GM19099 (cell line): Measurements from ENCODE around the gene ZNF474.

Experiments used
- POLR2A ChIP-seq: IDR thresholded peaks from 3 replicates; pipeline ENCODE4 v1.6.1; 2011; ENCODE audit warnings: low read depth; ENCODE audit not compliant: insufficient read length; ENCODE audit errors: extremely low read depth

The ZNF474 gene

DNA sequence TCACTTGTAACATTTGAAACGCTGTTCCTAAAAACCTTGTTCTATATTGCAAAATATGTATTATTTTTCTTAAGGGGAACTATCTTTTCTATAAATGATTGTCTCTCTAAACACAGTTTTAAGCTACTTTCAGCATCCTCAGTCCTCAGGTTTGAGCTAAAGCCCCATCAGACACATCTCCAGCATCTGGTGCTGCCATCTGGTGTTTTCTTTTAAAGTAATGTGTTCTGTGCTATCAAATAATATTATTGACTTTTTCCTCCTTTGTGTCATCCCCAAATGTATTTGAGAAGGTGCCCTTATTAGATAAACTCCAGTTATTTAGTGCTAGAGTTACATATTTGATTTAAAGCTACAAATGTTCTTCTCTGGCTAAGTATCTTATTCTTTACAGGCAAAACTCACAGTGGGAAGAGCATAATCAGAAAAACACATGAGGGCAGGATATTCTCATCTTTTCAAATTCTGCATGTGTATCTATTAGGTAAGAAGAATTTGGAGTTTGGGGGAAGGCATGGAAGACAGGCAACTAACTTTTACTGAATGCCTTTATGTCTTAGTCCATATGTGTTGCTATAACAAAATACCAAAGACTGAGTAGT, 27.5 kb downstream of the ZNF474 start:
- no peak for TF ChIP-seq POLR2A

DNA sequence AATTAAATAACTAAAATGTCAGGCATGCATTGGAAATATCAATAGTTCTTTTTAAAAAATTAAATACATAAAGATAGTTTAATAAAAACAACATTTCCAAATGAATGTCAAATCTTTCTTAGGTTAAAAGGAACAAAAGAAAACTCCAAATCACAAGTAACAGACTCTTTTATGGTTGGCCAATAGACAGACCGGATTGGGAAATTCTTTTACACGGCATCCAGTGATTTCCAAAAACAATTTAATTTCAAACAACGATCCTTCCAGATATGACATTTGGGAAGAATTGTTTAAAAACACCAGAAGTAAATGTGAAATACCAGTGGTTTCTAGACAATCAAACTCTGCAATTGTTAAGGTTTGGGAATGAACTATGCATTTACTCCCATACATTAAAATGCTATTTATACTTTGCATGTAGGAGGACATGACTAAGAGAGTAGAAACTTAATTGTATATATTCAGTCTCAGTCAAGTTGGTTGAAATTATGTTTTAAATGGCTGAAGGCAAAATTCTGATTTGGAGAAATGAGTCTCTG, 32.8 kb downstream of the ZNF474 start:
- no peak for TF ChIP-seq POLR2A

DNA sequence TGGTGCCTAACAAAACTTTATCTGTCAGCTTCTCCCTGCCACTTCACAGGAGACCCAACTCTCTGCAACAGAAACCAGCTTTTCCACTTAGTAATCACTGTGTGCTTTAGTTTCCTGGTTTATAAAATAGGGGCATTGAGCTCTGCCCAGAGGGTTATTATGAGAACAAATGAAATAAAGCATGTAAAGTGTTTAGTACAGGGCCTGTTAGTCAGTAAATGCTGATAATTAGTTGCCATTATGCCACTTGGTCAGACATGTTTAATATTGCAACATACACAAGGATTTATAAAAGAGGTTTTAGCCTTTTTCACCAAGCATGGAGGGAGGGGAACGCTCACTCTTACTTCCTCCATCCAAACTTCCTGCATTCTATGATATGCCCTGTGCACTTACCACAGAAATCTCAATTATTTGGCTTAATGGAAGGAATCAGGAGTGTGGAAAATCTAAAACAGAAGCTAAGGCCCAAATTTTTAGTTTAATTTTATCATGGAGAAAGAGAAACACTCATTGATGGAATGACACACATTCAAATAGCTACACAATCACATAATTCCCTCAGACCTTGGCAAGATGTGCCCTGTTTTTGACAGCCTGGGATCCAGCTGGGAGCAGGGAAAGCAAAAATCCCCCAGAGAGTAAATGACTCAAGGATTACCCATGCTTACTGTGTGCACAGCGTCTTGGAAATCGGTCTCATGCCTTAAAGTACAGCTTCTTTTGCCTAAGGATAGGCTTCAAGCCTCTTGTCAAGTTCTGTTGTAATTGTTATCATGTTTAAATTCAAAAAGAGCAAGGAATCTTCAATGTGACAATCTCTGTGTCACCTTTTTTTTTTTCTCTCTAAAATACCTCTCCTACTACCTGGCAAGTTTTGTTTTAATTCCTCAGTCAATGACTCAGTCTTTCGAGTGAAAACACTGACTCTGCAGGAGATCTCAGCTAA, 34.0 kb downstream of the ZNF474 start:
- TF ChIP-seq POLR2A = no peak

DNA sequence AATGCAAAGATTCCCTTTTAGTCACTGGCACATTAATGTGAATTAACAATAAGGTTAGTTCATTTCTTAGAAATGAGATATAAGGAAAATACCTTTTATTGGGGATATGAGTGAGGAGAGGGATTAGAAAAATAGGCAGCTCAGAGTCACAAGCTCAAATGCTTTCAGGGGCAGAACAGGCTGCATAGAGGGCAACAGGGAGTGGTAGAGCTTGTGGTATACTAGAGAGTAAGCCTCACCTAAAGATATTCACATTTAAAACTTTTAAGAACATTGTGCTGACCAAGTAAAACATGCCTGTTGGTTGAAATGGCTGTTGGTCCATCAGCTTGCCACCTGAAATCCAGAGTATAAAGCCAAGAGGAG, 34.7 kb downstream of the ZNF474 start:
- TF ChIP-seq POLR2A = no peak

DNA sequence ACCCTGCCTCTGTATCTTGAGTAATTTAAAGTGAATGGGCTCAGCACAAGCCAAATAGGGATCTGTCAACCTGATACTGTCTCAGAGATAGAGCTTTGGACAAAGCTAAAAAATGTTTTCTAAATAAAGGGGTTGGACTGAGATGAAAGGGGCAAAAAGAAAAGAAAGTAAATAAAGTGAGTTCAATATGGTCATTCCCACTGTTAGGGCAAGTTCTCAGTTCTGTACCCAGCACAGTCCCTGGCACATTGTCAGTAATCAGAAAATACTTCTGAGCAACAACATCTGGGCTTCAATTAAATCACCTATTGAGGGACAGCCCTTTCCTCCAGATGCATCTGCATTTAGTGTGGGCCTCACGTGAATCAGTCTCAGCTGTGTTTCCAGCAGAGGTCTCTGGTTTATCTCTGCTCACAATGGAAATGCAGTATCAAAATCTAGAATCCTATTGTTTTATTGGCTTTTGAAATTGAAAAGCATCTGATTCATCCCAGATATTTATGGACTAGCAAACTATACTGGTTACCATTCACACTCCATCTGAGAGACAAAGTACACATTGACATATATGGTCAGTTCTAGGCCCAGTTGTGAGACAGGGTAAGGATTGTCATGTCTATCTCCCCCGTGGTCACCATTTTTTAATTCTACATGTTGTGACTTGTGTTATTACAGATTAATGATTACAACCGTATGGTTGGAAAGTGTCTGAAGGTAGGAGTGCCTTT, 35.6 kb downstream of the ZNF474 start:
- no peak for TF ChIP-seq POLR2A

DNA sequence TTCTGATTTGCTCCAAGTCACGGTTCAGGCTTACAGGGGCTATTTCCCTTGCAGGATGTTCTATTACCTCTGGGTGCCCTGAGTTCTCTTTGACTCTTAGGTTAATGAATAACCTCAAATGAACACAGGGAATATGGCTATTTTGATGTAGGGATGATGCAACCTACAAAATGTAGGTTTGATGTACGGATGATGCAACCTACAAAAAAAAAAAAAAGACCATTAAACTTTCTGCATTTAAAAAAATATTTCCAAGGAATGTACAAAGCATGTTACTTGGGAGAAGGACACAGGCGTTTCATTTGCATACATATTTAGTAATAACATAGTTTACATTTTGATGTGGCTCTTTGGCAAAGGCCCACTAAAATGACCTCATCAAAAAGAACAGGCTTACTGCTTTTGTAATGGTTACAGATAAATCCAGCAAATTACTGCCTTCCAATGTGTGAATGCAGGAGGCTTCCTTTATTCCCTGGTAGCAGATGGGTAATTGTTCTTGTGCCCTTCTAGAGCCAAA, 36.3 kb downstream of the ZNF474 start:
- no peak for TF ChIP-seq POLR2A

DNA sequence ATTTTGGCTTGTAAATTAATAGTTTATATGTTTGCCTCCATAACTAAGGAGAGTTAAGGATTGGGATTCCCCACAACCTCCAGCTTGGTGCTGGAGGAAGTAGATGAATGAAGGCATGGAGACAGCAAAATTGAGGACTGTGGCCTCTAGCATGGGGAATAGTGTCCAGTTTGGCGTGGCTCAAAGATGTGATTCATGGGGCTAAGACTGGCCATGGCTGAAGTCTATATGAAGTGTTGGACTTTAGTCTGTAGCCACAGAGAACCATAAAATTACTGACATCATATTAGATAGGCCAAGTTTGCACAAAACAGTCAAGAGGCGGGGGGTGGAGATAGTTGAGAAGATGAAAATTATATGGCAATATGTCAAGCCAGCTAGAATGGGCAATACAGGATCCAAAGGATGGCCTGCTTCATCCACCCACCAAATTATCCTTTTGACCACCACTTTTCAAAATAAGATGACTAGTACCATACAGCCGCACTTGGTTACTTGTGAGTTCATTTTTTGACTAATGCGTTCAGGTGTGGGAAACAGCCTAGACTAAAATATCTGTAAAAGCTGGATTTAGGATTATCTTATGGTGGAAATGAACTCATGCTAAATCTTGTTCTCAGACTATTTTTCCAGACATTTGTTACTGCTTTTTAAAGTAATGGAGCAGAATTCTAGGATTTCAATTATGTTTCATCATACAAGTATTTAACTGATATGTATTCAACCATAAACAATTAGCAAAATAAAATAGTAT, 40.2 kb downstream of the ZNF474 start:
- TF ChIP-seq POLR2A = no peak

DNA sequence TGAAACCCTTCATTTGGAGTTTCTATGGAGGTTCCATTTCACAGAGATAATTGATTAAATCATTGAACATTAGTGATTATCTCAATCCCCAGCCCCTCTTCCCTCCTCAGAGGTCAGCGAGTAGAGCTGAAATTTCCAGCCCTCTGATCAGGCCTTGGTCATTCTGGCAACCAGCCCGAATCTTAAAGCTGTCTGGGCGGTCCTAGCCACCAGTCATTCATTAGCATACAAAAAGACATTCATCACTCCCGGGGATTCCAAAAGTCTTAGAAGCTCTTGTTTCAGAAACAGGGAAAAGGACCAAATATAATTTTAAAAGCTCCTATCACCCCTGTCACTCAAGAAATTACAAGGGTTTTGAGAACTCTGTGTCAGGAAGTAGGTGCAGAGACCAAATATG, 41.3 kb downstream of the ZNF474 start:
- TF ChIP-seq POLR2A = no peak

DNA sequence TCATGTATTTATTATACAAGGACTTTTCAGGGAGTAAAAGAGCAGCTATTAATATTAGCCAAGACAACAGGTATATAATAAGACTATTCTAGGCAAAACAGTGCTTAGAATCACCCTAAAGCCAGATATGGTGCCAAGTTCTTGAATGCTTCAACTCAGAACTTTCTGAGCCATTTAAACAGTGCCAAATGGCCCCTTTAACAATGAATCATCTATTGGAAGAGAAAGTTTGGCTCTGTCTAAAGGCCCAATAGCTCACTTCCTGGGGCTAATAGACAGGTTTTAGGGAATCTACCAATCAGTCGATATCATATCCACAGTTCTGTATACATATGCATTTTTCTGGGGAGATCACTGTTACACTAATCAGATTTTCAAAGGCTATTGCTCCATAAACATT, 42.9 kb downstream of the ZNF474 start:
- TF ChIP-seq POLR2A = no peak

DNA sequence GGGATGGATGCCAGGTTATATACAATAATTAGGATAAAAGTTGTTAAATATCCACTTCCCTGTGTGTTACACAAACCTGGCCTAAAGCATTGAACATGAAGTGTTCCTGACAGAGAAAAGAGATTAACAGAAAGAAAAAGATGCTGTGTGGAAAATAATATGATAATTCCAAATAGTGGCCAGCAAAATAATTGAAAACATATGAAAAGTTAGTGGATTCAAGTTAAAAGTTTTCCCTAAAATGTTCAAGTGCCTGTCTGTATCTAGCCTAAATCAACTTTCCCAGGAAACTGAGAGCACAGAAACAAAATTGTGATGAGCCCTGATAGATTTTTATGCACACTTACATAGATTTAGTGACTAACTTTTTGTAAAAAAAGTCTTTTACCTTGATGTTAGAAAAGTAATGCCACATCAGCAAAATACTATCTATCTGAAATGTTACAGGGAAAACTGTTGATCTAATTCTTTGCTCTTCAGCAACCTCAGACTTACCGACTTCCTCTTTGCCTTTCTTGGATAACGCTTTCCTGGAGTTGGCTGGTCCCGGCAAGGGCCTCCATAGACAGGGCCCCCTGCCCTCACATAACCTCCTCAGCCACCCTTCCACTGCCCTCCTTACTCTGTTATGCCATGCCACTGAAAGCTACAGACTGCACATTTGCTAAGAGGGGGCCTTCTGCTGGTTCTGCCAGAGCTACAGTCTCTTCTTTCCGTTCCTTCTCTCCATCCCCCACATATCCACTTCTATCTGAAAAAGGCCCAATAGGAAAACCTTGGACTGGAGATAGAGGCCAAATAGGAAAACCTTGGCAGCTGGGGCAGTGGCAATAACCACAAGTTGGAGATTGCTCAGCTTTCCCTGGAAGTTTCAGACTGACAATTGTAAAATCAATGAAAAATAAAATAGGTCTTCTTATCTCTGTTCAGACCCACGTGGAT, 44.4 kb downstream of the ZNF474 start:
- no peak for TF ChIP-seq POLR2A

DNA sequence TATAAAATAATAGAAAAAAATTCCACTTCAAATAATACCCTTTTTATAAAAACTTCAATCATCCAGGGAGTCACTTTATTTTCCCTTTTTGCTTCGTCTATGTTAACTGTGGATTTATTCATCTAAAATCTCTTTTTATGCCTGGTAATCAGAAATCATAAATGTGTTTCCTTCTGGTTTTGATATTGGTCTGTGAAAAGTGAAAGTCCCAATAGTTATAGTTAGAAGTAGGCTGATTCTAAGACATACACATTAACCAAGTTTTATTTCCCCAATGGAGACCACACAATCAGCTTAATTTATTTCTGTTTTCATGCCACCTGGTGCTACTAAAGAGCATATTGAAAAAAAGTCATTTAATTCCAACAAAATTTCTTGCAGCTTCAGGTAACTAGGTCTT, 45.7 kb downstream of the ZNF474 start:
- TF ChIP-seq POLR2A = no peak

DNA sequence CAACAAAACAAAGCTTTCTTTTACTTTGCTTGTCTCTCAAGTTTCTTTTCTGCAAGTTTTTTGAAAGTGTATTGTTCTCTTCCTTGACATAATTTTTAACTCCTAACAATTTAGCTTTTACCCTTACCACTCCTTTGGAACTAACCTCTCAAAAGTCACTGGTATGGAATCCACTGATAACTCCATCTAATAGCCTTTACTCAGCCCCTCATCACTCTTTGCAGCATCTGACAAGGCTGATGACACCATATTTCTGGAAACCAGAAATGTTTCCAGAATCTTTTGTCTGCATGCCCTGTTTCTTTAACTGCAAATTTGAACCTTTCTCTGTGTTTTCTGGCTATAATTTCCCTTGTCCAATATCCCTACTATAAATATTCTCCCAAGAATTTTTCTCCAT, 46.5 kb downstream of the ZNF474 start:
- no peak for TF ChIP-seq POLR2A

DNA sequence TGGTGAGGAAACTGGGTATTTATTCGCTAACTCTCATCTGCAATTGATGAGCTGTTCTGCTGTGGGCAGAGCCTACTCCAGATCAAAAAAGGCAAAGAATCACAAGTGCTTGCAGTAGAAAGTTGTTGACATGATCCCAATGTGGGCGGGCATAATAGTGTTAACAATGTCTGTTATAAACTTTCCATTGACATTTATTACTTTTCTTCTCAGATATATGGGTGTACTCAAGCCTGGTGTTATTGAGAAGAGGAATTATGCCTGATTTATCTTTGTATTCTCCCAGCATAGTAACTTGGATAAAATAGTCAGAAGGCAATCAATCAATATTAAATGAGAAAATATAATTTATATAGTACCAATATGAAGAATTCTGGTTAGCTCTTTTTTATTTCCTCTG, 47.8 kb downstream of the ZNF474 start:
- no peak for TF ChIP-seq POLR2A
